Measurements from ENCODE around the gene TBX6. TPM values are rescaled to one million over a fixed set of nuclear protein-coding genes. Genes with fewer than 3 reads are reported as not detected.

The TBX6 gene
- total and polyA plus RNA-seq, 2 donors (not counting 3 experiments of a cell fraction or from before 2014, with no cell fraction given): 0.40 to 0.60 TPM

- ChIA-PET CTCF (interaction anchor here (1.0 to 1.5 kb wide), 4 partner anchors 18 to 105 kb away, joined by 3 to 4 read pairs (median 3); partner anchors contain the start of gene TBX6), POLR2A (interaction anchor here (0.7 kb wide), 1 partner anchor 371 kb away, joined by 3 read pairs; no protein-coding TSS in a partner anchor)
- Histone ChIP-seq H3K9ac (replicated peaks; ENCODE audit: extremely low read depth, insufficient read depth, low read length) (no peak overlapping the region), H3K4me1 (ENCODE audit: control insufficient read depth, extremely low read depth, insufficient read depth, low read length) (no peaks in the 10 kb centered on the region), H4K20me1 (replicated peaks; ENCODE audit: control insufficient read depth, extremely low read depth, insufficient read depth, low read length) (no peaks in the 10 kb centered on the region), H3K4me2 (ENCODE audit: insufficient read depth, low read length) (no peak overlapping the region), H3K36me3 (ENCODE audit: control insufficient read depth in 2 of 2, extremely low read depth in 1 of 2, insufficient read depth in 2 of 2, low read length in 2 of 2) (no peaks in the 10 kb centered on the region), H3K27me3 (ENCODE audit: control insufficient read depth in 2 of 2, insufficient read depth in 2 of 2, low read length in 2 of 2) (no peaks in the 10 kb centered on the region), H2AFZ (ENCODE audit: low read depth, low read length) (no peak overlapping the region), H3K9me3 (replicated peaks; ENCODE audit: control insufficient read depth, insufficient read depth, low read length) (no peaks in the 10 kb centered on the region), H3K79me2 (ENCODE audit: control insufficient read depth, insufficient read depth, low read length) (no peaks in the 10 kb centered on the region), H3K27ac (ENCODE audit: insufficient read depth, low read depth, low read length) (no peak overlapping the region), H3K4me3 (replicated peaks in 1 of 3; ENCODE audit: insufficient read depth in 1 of 3, low read depth in 1 of 3, low read length in 3 of 3) (no peak overlapping the region), H3K9me1 (replicated peaks; ENCODE audit: control insufficient read depth, extremely low read depth, insufficient read depth, low read length) (no peaks in the 10 kb centered on the region)
- intact Hi-C loops (cut with micrococcal nuclease): no loop called here
- FAIRE-seq (no peak), DNase-seq (ENCODE audit: low read depth, low spot score) (no peak)
- TF ChIP-seq JUN (IDR thresholded peaks at IDR 0.05; ENCODE audit: borderline replicate concordance, insufficient read depth, insufficient read length, low read depth): no peak
- BruUV-seq (replicated peaks): no TSS peak
- dilution Hi-C loops (cut with MboI; ENCODE audit: extremely low pct_ligation_motif_present, low sequenced_read_pairs): no loop called here
Observed at GRCh38 chr16:30136971-30137605, 45.4 kb upstream of the TBX6 start.

DNA sequence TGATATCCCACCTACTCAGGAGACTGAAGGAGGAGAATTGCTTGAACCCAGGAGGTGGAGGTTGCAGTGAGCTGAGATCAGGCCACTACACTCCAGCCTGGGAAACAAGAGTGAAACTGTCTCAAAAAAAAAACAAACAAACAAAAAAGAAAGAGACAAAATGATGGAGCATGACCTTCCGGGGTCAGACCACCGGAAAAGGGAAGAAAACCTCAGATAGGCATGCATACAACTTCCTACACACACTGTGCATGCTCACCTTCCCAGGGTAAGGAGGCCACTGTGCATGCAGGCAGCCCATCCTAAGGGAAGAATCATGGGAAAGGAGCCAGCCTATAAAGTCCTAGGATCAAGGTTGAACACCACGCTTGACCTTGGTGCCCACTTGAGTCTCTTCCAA is 40.9 kb upstream of the TBX6 start:
- no peak overlapping the region for H3K27ac ChIP-seq (ENCODE audit: insufficient read depth, low read depth, low read length)
- no peak overlapping the region for H2AFZ ChIP-seq (ENCODE audit: low read depth, low read length)
- H3K36me3 ChIP-seq (ENCODE audit: control insufficient read depth in 2 of 2, extremely low read depth in 1 of 2, insufficient read depth in 2 of 2, low read length in 2 of 2): no peaks in the 10 kb centered on the region
- H3K4me2 ChIP-seq (ENCODE audit: insufficient read depth, low read length): no peak overlapping the region
- dilution Hi-C loops (cut with MboI; ENCODE audit: extremely low pct_ligation_motif_present, low sequenced_read_pairs) (no loop called here), intact Hi-C loops (cut with micrococcal nuclease) (no loop called here)
- H3K9me1 ChIP-seq (replicated peaks; ENCODE audit: control insufficient read depth, extremely low read depth, insufficient read depth, low read length): no peaks in the 10 kb centered on the region
- CTCF ChIA-PET: no interaction called here
- no peaks in the 10 kb centered on the region for H3K79me2 ChIP-seq (ENCODE audit: control insufficient read depth, insufficient read depth, low read length)
- FAIRE-seq: no peak
- DNase-seq (ENCODE audit: low read depth, low spot score): no peak
- H3K9ac ChIP-seq (replicated peaks; ENCODE audit: extremely low read depth, insufficient read depth, low read length): no peak overlapping the region
- H3K4me3 ChIP-seq (replicated peaks in 1 of 3; ENCODE audit: insufficient read depth in 1 of 3, low read depth in 1 of 3, low read length in 3 of 3): no peak overlapping the region
- POLR2A ChIA-PET: no interaction called here
- H4K20me1 ChIP-seq (replicated peaks; ENCODE audit: control insufficient read depth, extremely low read depth, insufficient read depth, low read length): no peaks in the 10 kb centered on the region
- no peaks in the 10 kb centered on the region for H3K4me1 ChIP-seq (ENCODE audit: control insufficient read depth, extremely low read depth, insufficient read depth, low read length)
- no peaks in the 10 kb centered on the region for H3K9me3 ChIP-seq (replicated peaks; ENCODE audit: control insufficient read depth, insufficient read depth, low read length)
- no peaks in the 10 kb centered on the region for H3K27me3 ChIP-seq (ENCODE audit: control insufficient read depth in 2 of 2, insufficient read depth in 2 of 2, low read length in 2 of 2)
- TF ChIP-seq POLR2A (IDR thresholded peaks at IDR 0.05; ENCODE audit: low read depth, low read length) (no peak), EZH2 (IDR thresholded peaks at IDR 0.05; ENCODE audit: borderline replicate concordance, low read depth, low read length, severe bottlenecking) (no peak), JUN (IDR thresholded peaks at IDR 0.05; ENCODE audit: borderline replicate concordance, insufficient read depth, insufficient read length, low read depth) (no peak), POLR2AphosphoS5 (IDR thresholded peaks at IDR 0.05; ENCODE audit: insufficient read depth, low read depth, low read length) (no peak), GATA2 (IDR thresholded peaks at IDR 0.05; ENCODE audit: insufficient read depth, insufficient read length, low read depth, low read length) (no peak), MYC (IDR thresholded peaks at IDR 0.05; ENCODE audit: low read depth, low read length) (no peak), FOS (IDR thresholded peaks at IDR 0.05; ENCODE audit: borderline replicate concordance, insufficient read depth, low read length) (no peak)
- TF ChIP-seq, protein P1, sequence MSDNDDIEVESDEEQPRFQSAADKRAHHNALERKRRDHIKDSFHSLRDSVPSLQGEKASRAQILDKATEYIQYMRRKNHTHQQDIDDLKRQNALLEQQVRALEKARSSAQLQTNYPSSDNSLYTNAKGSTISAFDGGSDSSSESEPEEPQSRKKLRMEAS (IDR thresholded peaks at IDR 0.05; ENCODE audit: insufficient read depth, insufficient read length): no peak
- TF ChIP-seq, protein P2, sequence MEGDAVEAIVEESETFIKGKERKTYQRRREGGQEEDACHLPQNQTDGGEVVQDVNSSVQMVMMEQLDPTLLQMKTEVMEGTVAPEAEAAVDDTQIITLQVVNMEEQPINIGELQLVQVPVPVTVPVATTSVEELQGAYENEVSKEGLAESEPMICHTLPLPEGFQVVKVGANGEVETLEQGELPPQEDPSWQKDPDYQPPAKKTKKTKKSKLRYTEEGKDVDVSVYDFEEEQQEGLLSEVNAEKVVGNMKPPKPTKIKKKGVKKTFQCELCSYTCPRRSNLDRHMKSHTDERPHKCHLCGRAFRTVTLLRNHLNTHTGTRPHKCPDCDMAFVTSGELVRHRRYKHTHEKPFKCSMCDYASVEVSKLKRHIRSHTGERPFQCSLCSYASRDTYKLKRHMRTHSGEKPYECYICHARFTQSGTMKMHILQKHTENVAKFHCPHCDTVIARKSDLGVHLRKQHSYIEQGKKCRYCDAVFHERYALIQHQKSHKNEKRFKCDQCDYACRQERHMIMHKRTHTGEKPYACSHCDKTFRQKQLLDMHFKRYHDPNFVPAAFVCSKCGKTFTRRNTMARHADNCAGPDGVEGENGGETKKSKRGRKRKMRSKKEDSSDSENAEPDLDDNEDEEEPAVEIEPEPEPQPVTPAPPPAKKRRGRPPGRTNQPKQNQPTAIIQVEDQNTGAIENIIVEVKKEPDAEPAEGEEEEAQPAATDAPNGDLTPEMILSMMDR (IDR thresholded peaks at IDR 0.05; ENCODE audit: extremely low read depth in 1 of 2, insufficient read depth in 1 of 2, low read depth in 1 of 2, low read length in 2 of 2): no peak
- no TSS peak for BruUV-seq (replicated peaks)
